Left ventricle myocardium superior (tissue), 1 donor: Measurements from ENCODE around the gene VENTX. TPM values are rescaled to one million over a fixed set of nuclear protein-coding genes. Genes with fewer than 3 reads are reported as not detected.
"Not testable (repeated sequence)": the region's sequence is repeated elsewhere in the genome, so short reads cannot be mapped to it uniquely, and the experiment has no call there.

Source experiments
- ATAC-seq: fragments of 200-7000 bp; cut with Tn5 transposase; one replicate; pipeline ENCODE4 v1.9.1; 2020; ENCODE audit warnings: mild to moderate bottlenecking, moderate library complexity
- DNase-seq: peaks from one replicate; pipeline ENCODE4 v3.0.0-alpha.2; 2020
- intact Hi-C: fragments of 100-400 bp; cut with micrococcal nuclease; formaldehyde crosslinking; loops from one replicate; pipeline ENCODE4 v1.11.0; 2022
- total RNA-seq: library from RNA; stranded (reverse); fragmentation: NEBNext Ultra II Directional; extraction: Animal tissue kit (Norgen Biotek cat#: 25700); gene quantifications from one replicate; pipeline ENCODE4 v1.2.1, GENCODE V29; 2021
- donor health status: DM: no; HTN: yes; CAD: no; lungs with severe emphysema.

Gene VENTX
- total RNA-seq, 1 donor from 2014 or later = 0.99 TPM

GRCh38 chr10:133265052-133265451, 27.4 kb downstream of the VENTX start:
- not testable (repeated sequence) for DNase-seq

DNA sequence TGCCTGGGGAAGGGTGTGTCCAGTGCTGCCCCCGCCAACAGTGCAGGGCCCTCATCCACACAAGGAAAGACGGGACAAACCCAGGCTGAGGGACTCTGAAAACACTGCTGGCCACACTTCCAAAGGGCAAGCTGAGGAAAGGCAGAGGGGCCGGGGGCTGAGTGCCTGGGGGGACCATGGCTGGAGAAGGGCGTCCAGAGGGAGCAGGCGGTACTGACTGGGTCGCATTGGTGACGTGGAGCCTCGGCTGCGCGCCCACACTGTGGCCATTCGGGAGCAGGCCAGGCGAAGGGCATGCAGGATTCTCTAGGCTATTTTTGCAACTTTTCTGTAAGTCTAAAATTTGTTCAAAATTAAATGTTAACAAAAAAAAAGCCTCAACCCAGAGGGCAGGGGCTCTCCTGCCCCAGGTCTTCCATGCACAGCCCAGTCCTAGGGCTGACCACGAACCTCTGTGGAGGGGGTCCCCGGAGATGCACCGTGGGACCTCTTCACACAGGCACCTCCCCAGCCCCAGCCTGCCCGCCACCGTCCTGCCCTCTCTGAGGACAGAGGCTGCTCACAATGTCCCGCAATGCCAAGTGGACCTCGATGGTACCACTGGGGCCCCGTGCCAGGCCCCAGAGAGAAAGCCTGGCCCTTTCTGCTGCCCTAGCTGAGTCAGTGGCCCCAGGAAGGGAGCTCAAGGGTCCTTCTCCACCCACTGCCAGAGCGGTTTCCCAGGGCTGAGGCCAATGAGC, 28.6 kb downstream of the VENTX start:
- ATAC-seq (no peak), DNase-seq (no peak)
- intact Hi-C loops = no loop called here

More at GRCh38 chr10:133265052-133265451, 27.4 kb downstream of the VENTX start:
- intact Hi-C loops, ATAC-seq: not testable (repeated sequence)

DNA sequence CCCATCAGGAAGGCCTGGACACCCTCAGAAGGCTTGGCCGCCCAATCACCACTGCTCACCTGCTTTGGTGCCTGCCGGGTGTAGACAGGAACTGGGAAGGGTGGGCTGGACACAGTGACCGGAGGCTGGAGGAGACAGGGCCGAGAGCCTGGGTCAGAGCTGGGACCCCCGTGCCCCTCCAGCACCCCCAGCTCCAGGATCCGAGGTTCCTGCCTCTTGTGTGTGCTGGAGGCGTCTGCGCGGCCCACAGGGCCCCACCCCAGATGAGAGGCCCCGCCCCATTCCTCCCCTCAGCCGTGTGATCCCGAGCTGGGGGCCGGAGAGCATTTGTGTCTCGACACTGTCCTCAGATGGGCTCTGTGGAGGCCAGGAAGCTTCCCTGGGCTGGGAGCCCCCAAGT, 29.6 kb downstream of the VENTX start:
- ATAC-seq (no peak), DNase-seq (no peak)
- intact Hi-C loops = no loop called here

GRCh38 chr10:133267829-133268228, 30.2 kb downstream of the VENTX start:
- DNase-seq (no peak), ATAC-seq (no peak)
- intact Hi-C loops = no loop called here

GRCh38 chr10:133268532-133268931, 30.9 kb downstream of the VENTX start:
- no peak for ATAC-seq
- intact Hi-C loops = no loop called here

DNA sequence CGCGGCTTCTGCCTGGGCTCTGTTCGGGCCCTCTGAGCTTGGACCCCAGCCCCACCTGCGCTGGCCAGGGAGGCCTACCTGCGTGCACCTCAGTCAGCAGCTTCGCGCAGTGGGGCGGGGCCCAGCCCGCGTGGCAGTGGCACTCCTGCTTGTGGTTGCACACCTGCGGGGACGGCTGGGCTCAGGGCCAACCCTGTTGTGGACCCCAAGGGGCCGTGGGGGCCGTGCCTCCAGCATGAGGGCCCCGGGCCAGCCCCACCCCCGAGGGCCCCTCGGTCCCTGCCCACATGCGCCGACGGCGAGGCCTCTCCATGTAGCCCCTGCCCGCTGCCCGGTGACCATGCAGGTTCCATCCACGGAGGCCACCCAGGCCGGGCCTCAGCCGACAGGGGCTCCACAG, 31.7 kb downstream of the VENTX start:
- DNase-seq (no peak), ATAC-seq (no peak)
- intact Hi-C loops = no loop called here

More at GRCh38 chr10:133268532-133268931, 30.9 kb downstream of the VENTX start:
- no peak for DNase-seq

DNA sequence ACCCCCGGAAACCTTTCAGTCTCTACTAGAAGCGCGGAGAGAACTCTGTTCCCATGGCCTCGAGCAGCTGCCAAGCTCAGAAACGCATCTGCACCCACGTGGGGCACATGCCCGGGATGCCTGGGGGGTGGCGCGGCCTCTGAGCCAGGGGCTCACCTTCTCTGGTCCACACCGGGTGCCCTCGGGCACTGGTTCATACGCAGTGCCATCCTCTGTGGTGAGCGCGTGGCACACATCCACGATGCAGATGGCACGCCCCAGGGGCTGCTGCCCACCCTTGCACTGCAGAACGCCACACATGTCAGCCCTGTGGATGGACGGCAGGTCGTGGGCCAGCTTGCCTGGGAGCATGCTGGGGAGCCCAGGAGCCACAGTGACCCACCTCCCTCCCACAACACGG, 32.5 kb downstream of the VENTX start:
- no peak for DNase-seq
- intact Hi-C loops = no loop called here
- ATAC-seq = no peak

- ATAC-seq = no peak
- intact Hi-C loops = no loop called here
Observed at GRCh38 chr10:133270773-133271297, 33.2 kb downstream of the VENTX start.

GRCh38 chr10:133271521-133272300, 34.1 kb downstream of the VENTX start:
- DNase-seq = no peak
- ATAC-seq = no peak
- intact Hi-C loops = no loop called here

More at GRCh38 chr10:133270773-133271297, 33.2 kb downstream of the VENTX start:
- DNase-seq = no peak

DNA sequence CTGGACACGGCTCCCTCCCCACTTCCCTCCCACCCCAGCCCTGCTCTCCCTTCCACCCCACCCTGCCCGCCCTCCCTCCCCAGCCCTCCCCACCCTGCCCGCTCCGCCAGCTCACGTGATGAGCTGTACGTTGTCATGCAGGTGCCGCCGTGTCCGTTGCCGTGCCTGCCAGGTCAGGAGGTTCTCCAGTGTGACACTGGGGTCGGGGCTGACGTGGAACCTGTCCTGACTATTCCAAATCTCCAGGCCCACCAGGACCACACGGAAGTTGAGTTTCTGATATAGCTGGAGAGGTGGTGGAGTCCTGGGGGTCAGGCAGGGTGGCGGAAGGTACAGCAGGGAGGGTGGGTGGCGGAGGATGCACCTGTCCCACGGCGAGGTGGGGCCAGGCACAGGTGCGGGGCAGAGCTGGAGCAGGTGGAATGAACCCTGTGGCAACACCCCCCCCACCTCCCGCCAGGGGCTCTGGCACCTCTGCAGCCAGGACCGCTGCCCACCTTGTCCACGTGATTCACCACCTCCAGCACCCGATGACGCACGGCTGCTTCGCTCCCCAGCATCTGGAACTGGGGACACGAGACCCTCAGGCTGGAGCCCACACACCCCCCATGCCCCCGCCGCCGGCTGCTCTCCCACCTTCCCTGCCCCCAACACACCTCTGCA, 34.8 kb downstream of the VENTX start:
- DNase-seq (no peak), ATAC-seq (no peak)
- intact Hi-C loops = no loop called here

DNA sequence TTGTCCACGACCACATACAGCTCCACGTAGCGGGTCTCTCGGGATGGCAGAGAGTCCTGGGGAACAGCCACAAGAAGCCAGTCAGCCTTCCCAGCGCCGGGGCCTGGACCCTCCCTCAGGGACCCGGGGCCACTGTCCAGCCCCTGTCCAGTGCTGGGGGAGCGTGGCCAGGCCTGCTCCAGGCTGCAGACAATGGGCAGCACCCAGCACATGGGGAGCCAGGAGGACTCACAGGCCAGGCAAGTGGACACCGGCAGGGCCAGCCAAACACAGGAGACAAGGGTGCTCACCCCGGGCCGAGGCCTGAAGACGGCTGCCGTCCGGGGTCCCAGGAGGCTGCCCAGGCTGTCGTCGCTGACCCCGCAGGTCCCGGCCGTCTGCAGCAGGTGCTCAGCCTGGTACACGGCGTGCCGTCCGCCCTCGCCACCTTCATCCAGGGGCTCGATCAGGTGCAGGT, 35.3 kb downstream of the VENTX start:
- ATAC-seq (no peak), DNase-seq (no peak)
- intact Hi-C loops = no loop called here

- ATAC-seq (no peak), DNase-seq (no peak)
- intact Hi-C loops = no loop called here
Observed at GRCh38 chr10:133273534-133274143, 36.0 kb downstream of the VENTX start.

DNA sequence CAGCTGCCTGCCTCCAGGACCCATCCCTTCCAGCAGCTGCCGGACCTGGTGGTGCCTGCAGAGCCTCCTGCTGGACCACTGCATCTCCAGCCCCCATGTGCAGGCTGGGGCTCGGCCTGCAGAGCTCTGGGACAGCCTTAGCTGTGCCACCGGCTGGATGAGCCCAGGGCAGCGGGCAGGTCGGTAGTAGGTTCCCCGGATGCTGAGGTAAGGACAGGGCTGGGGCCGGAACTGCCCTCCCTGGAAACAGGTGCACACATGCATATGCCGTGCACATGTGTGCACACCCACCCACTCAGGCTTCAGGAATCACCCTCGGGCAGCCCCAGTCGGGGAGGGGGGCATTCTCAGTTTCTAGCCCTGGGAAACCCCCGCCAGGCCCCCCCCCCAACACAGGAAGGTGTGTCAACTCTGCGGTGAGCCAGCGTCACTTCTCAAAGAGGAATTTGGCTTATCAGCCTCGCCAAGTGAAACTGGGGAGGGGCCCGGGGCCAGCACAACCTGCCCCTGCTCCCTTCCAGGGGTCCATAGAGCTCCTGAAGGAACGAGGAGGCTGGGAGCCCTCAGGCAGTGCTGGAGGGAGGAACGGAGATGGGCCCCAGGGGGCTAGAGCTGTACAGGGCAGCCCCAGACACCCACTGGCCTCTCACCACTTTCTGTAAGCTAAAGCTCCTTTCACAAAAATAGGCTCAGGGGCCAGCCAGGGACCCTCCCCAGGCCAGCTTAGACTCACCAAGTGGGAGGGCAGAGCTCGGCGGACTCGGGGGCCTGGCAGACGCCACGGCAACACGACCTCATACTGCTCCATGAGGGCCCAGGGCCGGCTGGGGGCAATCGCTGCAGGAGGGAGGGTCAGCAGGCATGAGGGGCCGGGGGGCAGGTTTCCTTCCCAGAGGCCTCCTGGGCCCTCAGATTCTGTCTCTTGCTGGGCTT, 37.4 kb downstream of the VENTX start:
- ATAC-seq (no peak), DNase-seq (no peak)
- intact Hi-C loops = no loop called here

DNA sequence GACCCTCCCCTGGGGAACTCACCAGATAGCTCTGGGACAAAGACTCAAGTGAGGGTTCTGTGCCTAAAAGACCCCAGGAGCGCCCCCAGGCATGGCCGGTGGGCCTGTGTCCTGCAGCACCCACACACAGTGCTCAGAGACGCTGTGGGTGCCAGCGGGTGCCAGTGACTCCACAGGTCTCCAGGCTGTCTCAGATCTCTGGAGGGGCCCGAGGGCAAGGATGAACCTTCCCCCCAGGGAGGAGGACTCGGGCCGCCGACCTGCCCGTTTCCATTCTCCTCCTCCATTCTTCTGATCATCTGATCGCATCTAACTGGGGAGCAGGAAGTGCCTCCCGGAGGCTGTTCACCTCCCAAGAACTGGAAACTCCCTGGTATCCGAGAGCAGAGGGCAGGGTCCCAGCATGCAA, 38.0 kb downstream of the VENTX start:
- intact Hi-C loops = no loop called here
- no peak for ATAC-seq
- no peak for DNase-seq

- DNase-seq (no peak), ATAC-seq (no peak)
- intact Hi-C loops = no loop called here
Observed at GRCh38 chr10:133276100-133276434, 38.4 kb downstream of the VENTX start.

GRCh38 chr10:133276435-133277201, 39.0 kb downstream of the VENTX start, which contains the start of gene ADAM8:
Gene ADAM8, minus strand, starts transcription at chr10:133276868. Its CDS starts 51 bp downstream, at chr10:133276817.
- DNase-seq = peak; percentile 68
- intact Hi-C loops = no loop called here
- peak; percentile 33 for ATAC-seq

DNA sequence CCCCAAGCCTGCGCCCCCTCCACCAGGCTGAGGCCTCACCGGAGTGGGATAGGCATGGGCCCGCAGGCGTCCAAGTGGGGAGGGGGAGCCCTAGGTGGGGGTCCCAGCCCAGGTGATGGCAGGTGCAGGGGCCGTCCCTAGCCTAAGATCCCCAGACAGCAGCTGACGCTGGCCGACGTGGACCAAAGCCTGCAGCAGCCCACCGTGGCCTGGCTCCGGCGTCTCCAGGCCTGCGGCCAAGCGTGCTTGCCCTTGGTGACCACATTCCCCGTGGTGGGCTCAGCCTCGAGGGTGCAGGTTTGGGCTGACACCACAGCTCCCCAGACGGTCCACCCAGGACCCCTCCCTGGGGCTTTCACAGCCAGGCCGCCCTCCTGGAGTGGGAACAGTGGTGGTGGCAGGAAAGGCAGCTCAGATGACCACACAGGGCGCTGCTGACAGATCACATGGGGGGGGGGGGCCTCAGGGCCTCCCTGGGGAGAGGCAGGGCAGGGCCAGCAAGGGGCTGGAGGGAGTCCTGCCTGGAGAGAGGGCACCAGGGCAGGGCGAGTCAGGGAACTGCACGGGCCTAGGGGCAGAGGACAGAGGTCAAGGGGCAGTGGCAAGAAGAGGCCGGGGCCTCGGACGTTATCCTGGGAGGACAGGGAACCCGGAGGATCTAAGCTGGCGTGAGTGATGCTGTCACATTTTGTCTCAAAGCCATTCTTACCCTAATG, 39.8 kb downstream of the VENTX start:
- DNase-seq (no peak), ATAC-seq (no peak)
- intact Hi-C loops = no loop called here
